ENCODE data around the gene GPT2. TPM values are rescaled to one million over a fixed set of nuclear protein-coding genes. Genes with fewer than 3 reads are reported as not detected.

Gene GPT2
- total RNA-seq, 1 experiment from 2014 or later = 68.8 TPM

GRCh38 chr16:46927273-46927672 is 43.1 kb downstream of the GPT2 start:
- Mint-ChIP-seq H3K27me3 (ENCODE audit: low read depth) (no peaks in the 10 kb centered on the region; the same call in 1 of the 2 replicates), H3K36me3 (ENCODE audit: insufficient read depth in 1 of 3, low read depth in 3 of 3) (peaks cover 49 to 78% (median 67%) of the 10 kb centered on the region in 3 experiments), H3K9me3 (no peaks in the 10 kb centered on the region), H3K27ac (peak overlapping the region; percentile 14 to 48 (median 25); a peak in 2 of 7 replicates), H3K4me3 (no peak overlapping the region), H3K4me1 (peaks cover 0 to 6% of the 10 kb centered on the region in 2 experiments; a peak in 3 of 4 replicates)
- no peak overlapping the region for H4K5ac ChIP-seq (ENCODE audit: insufficient read length, low read depth, low read length)
- no peak overlapping the region for H3K56ac ChIP-seq (ENCODE audit: insufficient read length, low read depth, low read length)
- no peak overlapping the region for H3T11ph ChIP-seq (ENCODE audit: low read length)
- no peak overlapping the region for H3K9ac ChIP-seq (ENCODE audit: extremely low read depth, insufficient read length, low read length)
- H3K9me3 ChIP-seq (ENCODE audit: control insufficient read depth, low read depth, low read length) = no peaks in the 10 kb centered on the region
- no peak for DNase-seq
- H3K79me1 ChIP-seq (ENCODE audit: insufficient read depth, low read depth, low read length, poor library complexity, severe bottlenecking) = no peaks in the 10 kb centered on the region
- H4K20me1 ChIP-seq (ENCODE audit: control insufficient read depth, insufficient read depth, insufficient read length) = no peaks in the 10 kb centered on the region
- no peak overlapping the region for H3K27ac ChIP-seq (ENCODE audit: insufficient read length, low read depth, low read length)
- no peak overlapping the region for H2BK12ac ChIP-seq (ENCODE audit: insufficient read length, low read depth, low read length)
- no peak overlapping the region for H2BK20ac ChIP-seq (ENCODE audit: low read depth, low read length, poor library complexity, severe bottlenecking)
- H3K14ac ChIP-seq (ENCODE audit: insufficient read depth, low read length) = no peak overlapping the region
- no peak overlapping the region for H3K4me2 ChIP-seq (ENCODE audit: insufficient read depth, insufficient read length, low read length)
- H3K23me2 ChIP-seq (ENCODE audit: insufficient read length, low read depth, low read length, poor library complexity, severe bottlenecking) = no peaks in the 10 kb centered on the region
- no peak overlapping the region for H3K18ac ChIP-seq (ENCODE audit: insufficient read length, low read depth, low read length)
- H3K27me3 ChIP-seq (ENCODE audit: insufficient read depth, low read length) = no peaks in the 10 kb centered on the region
- no peak overlapping the region for H4K8ac ChIP-seq (replicated peaks; ENCODE audit: insufficient read length, low read depth, low read length)
- TF ChIP-seq, protein P1, sequence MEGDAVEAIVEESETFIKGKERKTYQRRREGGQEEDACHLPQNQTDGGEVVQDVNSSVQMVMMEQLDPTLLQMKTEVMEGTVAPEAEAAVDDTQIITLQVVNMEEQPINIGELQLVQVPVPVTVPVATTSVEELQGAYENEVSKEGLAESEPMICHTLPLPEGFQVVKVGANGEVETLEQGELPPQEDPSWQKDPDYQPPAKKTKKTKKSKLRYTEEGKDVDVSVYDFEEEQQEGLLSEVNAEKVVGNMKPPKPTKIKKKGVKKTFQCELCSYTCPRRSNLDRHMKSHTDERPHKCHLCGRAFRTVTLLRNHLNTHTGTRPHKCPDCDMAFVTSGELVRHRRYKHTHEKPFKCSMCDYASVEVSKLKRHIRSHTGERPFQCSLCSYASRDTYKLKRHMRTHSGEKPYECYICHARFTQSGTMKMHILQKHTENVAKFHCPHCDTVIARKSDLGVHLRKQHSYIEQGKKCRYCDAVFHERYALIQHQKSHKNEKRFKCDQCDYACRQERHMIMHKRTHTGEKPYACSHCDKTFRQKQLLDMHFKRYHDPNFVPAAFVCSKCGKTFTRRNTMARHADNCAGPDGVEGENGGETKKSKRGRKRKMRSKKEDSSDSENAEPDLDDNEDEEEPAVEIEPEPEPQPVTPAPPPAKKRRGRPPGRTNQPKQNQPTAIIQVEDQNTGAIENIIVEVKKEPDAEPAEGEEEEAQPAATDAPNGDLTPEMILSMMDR (conservative IDR thresholded peaks at IDR 0.05) = no peak
- H4K91ac ChIP-seq (ENCODE audit: insufficient read length, low read depth, low read length) = no peak overlapping the region
- no peak overlapping the region for H2BK15ac ChIP-seq (ENCODE audit: low read depth, low read length)
- no peak overlapping the region for H3K23ac ChIP-seq (ENCODE audit: insufficient read length, low read depth, low read length)
- H3K4me1 ChIP-seq (ENCODE audit: insufficient read depth, low read length) = no peaks in the 10 kb centered on the region
- no peaks in the 10 kb centered on the region for H3K79me2 ChIP-seq (ENCODE audit: insufficient read depth, low read length)
- H2AK5ac ChIP-seq (ENCODE audit: insufficient read length, low read length) = no peak overlapping the region
- no peak overlapping the region for H3K4ac ChIP-seq (ENCODE audit: low read depth, low read length)
- no CpG with 5 or more reads among the region's 8 CpGs for WGBS (ENCODE audit: extremely low coverage, insufficient read length, low lambda C conversion rate)
- no peak overlapping the region for H2AFZ ChIP-seq (ENCODE audit: low read length)
- no peak overlapping the region for H2BK5ac ChIP-seq (ENCODE audit: insufficient read length, low read length)
- H2BK120ac ChIP-seq (ENCODE audit: low read depth, low read length, poor library complexity, severe bottlenecking) = no peak overlapping the region
